Gastrocnemius medialis (tissue), 4 donors: ENCODE measurements around the gene MEIS1. TPM values are rescaled to one million over a fixed set of nuclear protein-coding genes. Genes with fewer than 3 reads are reported as not detected.

Source experiments
- ATAC-seq, 2 donors: fragments of 150-250 bp; one replicate each; pipeline ENCODE4 v1.9.1; 2016
- DNase-seq, 2 donors: peaks; one replicate each; pipeline ENCODE4 v3.0.0-alpha.2; 2019
- H3K27ac ChIP-seq, 4 donors: fragments of 200-600 bp; sonication (generic); 1 replicate in 1 of 4; 2 replicates in 3 of 4; pipeline ENCODE4 v1.5.1; 2016 to 2018; ENCODE audit warnings: mild to moderate bottlenecking in 2 of 4, moderate library complexity in 1 of 4
- H3K27me3 ChIP-seq, 3 donors: fragments of 200-600 bp; sonication (generic) in 2 of 3; 1 replicate in 1 of 3; 2 replicates in 2 of 3; pipeline versions ENCODE4 v1.5.1 to v1.6.0; 2016 to 2019; ENCODE audit warnings: mild to moderate bottlenecking in 1 of 3, moderate library complexity in 1 of 3
- H3K36me3 ChIP-seq, 2 donors: fragments of 200-600 bp; sonication (generic) in 1 of 2; one replicate each; pipeline ENCODE4 v1.5.1; 2017 to 2018
- H3K4me1 ChIP-seq, 2 donors: fragments of 200-600 bp; sonication (generic) in 1 of 2; one replicate each; pipeline ENCODE4 v1.5.1; 2016 to 2017; ENCODE audit warnings: mild to moderate bottlenecking in 2 of 2
- H3K4me3 ChIP-seq, 4 donors: fragments of 200-600 bp; sonication (generic) in 3 of 4; 1 replicate in 1 of 4; 2 replicates in 3 of 4; pipeline ENCODE4 v1.5.1; 2016 to 2019; ENCODE audit warnings: mild to moderate bottlenecking in 2 of 4
- H3K9me3 ChIP-seq, 3 donors: fragments of 200-600 bp; sonication (generic) in 2 of 3; 1 replicate in 1 of 3; 2 replicates in 2 of 3; pipeline ENCODE4 v1.5.1; 2016 to 2019
- CTCF ChIP-seq, 5 experiments: fragments of 450-650 bp in 3 of 5; fragments of 200-600 bp in 2 of 5; sonication (generic) in 2 of 5; IDR thresholded peaks in 4 of 5; conservative IDR thresholded peaks in 1 of 5; 1 replicate in 4 of 5; 2 replicates in 1 of 5; pipeline ENCODE4 v1.5.1; 2016 to 2019; ENCODE audit warnings: antibody characterized with exemption in 5 of 5, mild to moderate bottlenecking in 3 of 5, moderate library complexity in 3 of 5
- POLR2A ChIP-seq, 2 donors: fragments of 450-650 bp; IDR thresholded peaks; one replicate each; pipeline ENCODE4 v1.6.1; 2017; ENCODE audit warnings: antibody characterized with exemption in 2 of 2, mild to moderate bottlenecking in 2 of 2, moderate library complexity in 2 of 2
- in situ Hi-C, 4 donors: fragments of 200-750 bp; cut with MboI; loops; one replicate each; pipeline versions ENCODE4 v1.15.0 to v1.8.0; 2017; ENCODE audit warnings: low sequenced_read_pairs in 4 of 4
- intact Hi-C: fragments of 100-400 bp; cut with DNase I; formaldehyde crosslinking; loops from one replicate; pipeline ENCODE4 v1.15.1; 2023; ENCODE audit warnings: low total_unique reads
- total RNA-seq, 4 donors: library from RNA; depleted of rRNA; stranded (reverse); fragments of >200 nt; gene quantifications; one replicate each; pipeline versions ENCODE4 v1.1.0 to v1.2.3, GENCODE V29; 2016

Gene MEIS1
- total RNA-seq, 4 donors from 2014 or later, result 1.3 to 8.2 (median 2.0) TPM

GRCh38 chr2:66569321-66569851 lies 134.5 kb downstream of the MEIS1 start:
- no peaks in the 10 kb centered on the region for H3K36me3 ChIP-seq
- no peaks in the 10 kb centered on the region for H3K4me1 ChIP-seq
- ATAC-seq (no peak), DNase-seq (no peak)
- intact Hi-C loops (no loop called here), in situ Hi-C loops (no loop called here)
- peaks cover 16 to 24% (median 19%) of the 10 kb centered on the region in 3 donors for H3K27me3 ChIP-seq
- H3K4me3 ChIP-seq, result no peak overlapping the region
- H3K27ac ChIP-seq, result no peak overlapping the region
- no peak for TF ChIP-seq POLR2A (IDR thresholded peaks at IDR 0.05)
- TF ChIP-seq CTCF (IDR thresholded peaks at IDR 0.05 in 4 of 5, conservative IDR thresholded peaks at IDR 0.05 in 1 of 5), result no peak
- no peaks in the 10 kb centered on the region for H3K9me3 ChIP-seq

- ATAC-seq, result no peak
- in situ Hi-C loops, result no loop called here
- TF ChIP-seq POLR2A (IDR thresholded peaks at IDR 0.05), result no peak
- TF ChIP-seq CTCF (IDR thresholded peaks at IDR 0.05 in 4 of 5, conservative IDR thresholded peaks at IDR 0.05 in 1 of 5), result no peak
- H3K4me3 ChIP-seq, result no peak overlapping the region
- H3K27ac ChIP-seq, result no peak overlapping the region
- H3K9me3 ChIP-seq, result no peaks in the 10 kb centered on the region
- peaks cover 0 to 5% of the 10 kb centered on the region in 2 donors for H3K4me1 ChIP-seq
- no peaks in the 10 kb centered on the region for H3K36me3 ChIP-seq
- intact Hi-C loops, result loop anchor here (10.0 kb wide), 1 partner anchor 1275 kb away; no protein-coding TSS in a partner anchor
- H3K27me3 ChIP-seq, result peaks cover 21 to 30% (median 25%) of the 10 kb centered on the region in 3 donors
- DNase-seq, result no peak
These were observed 135.0 kb downstream of the MEIS1 start for GRCh38 chr2:66569974-66570373.

- TF ChIP-seq CTCF (IDR thresholded peaks at IDR 0.05 in 4 of 5, conservative IDR thresholded peaks at IDR 0.05 in 1 of 5) (no peak), POLR2A (IDR thresholded peaks at IDR 0.05) (no peak)
- H3K36me3 ChIP-seq, result no peaks in the 10 kb centered on the region
- H3K9me3 ChIP-seq, result no peaks in the 10 kb centered on the region
- peaks cover 2 to 10% of the 10 kb centered on the region in 2 donors for H3K4me1 ChIP-seq
- no peak for ATAC-seq
- H3K27me3 ChIP-seq, result peaks cover 26 to 33% (median 30%) of the 10 kb centered on the region in 3 donors
- DNase-seq, result no peak
- H3K27ac ChIP-seq, result no peak overlapping the region
- no peak overlapping the region for H3K4me3 ChIP-seq
- intact Hi-C loops, result loop anchor here (10.0 kb wide), 1 partner anchor 1274 kb away; no protein-coding TSS in a partner anchor
- in situ Hi-C loops, result no loop called here
These were observed 135.5 kb downstream of the MEIS1 start for GRCh38 chr2:66570471-66570870.

GRCh38 chr2:66571918-66572317 lies 137.0 kb downstream of the MEIS1 start:
- intact Hi-C loops (loop anchor here (10.0 kb wide), 1 partner anchor 1273 kb away; no protein-coding TSS in a partner anchor), in situ Hi-C loops (no loop called here)
- TF ChIP-seq POLR2A (IDR thresholded peaks at IDR 0.05), result no peak
- no peak for ATAC-seq
- Histone ChIP-seq H3K4me3 (no peak overlapping the region), H3K27me3 (peaks cover 41 to 47% (median 45%) of the 10 kb centered on the region in 3 donors), H3K9me3 (no peaks in the 10 kb centered on the region), H3K4me1 (peaks cover 15 to 24% of the 10 kb centered on the region in 2 donors), H3K36me3 (no peaks in the 10 kb centered on the region), H3K27ac (no peak overlapping the region)
- DNase-seq, result no peak

- ATAC-seq (no peak), DNase-seq (no peak)
- H3K4me1 ChIP-seq, result peaks cover 19 to 29% of the 10 kb centered on the region in 2 donors
- H3K27ac ChIP-seq, result no peak overlapping the region
- no peak overlapping the region for H3K4me3 ChIP-seq
- TF ChIP-seq CTCF (IDR thresholded peaks at IDR 0.05 in 4 of 5, conservative IDR thresholded peaks at IDR 0.05 in 1 of 5), result no peak
- no peak for TF ChIP-seq POLR2A (IDR thresholded peaks at IDR 0.05)
- in situ Hi-C loops, result no loop called here
- H3K27me3 ChIP-seq, result peaks cover 46 to 52% (median 49%) of the 10 kb centered on the region in 3 donors
- no peaks in the 10 kb centered on the region for H3K36me3 ChIP-seq
- intact Hi-C loops, result loop anchor here (10.0 kb wide), 1 partner anchor 1272 kb away; no protein-coding TSS in a partner anchor
- no peaks in the 10 kb centered on the region for H3K9me3 ChIP-seq
These were observed 137.5 kb downstream of the MEIS1 start for GRCh38 chr2:66572391-66572790.
